K562 (cell line): ENCODE measurements around the gene TCF19. TPM values are rescaled to one million over a fixed set of nuclear protein-coding genes. Genes with fewer than 3 reads are reported as not detected.

Source experiments
- KDM2B ChIP-seq: fragments of 250-450 bp; sonication (Bioruptor Pico); IDR thresholded peaks from 2 replicates; pipeline ENCODE4 v1.8.0; 2021; ENCODE audit warnings: mild to moderate bottlenecking, moderate library complexity
- OTX1 ChIP-seq: fragments of 450-650 bp; formaldehyde crosslinking; IDR thresholded peaks from 2 replicates; pipeline ENCODE4 v1.4.0; 2022; ENCODE audit warnings: mild to moderate bottlenecking
- RB1 ChIP-seq: fragments of 450-650 bp; IDR thresholded peaks from 2 replicates; pipeline ENCODE4 v1.6.1; 2017; ENCODE audit warnings: low read depth, mild to moderate bottlenecking
- SAP30 ChIP-seq: fragments of 200-600 bp; sonication (generic); IDR thresholded peaks from 2 replicates; pipeline ENCODE4 v1.6.1; 2012; ENCODE audit warnings: borderline replicate concordance, low read depth, mild to moderate bottlenecking, moderate library complexity, low read length, control low read depth, inconsistent platforms; ENCODE audit not compliant: insufficient read depth, poor library complexity, severe bottlenecking
- SMARCE1 ChIP-seq: fragments of 450-650 bp; IDR thresholded peaks from 2 replicates; pipeline ENCODE4 v1.7.1; 2016; ENCODE audit warnings: mild to moderate bottlenecking
- SUPT5H ChIP-seq: fragments of 450-650 bp; IDR thresholded peaks from 2 replicates; pipeline ENCODE4 v1.6.1; 2016
- polyA plus RNA-seq, 8 experiments: library from polyadenylated mRNA; depleted of rRNA in 4 of 8; stranded (reverse) in 5 of 8; unstranded in 3 of 8; fragments of >200 nt; fragmentation: Nextera tagmentation in 2 of 8; fragmentation: Illumina TruSeq in 1 of 8; extraction: Ambion mirVana in 2 of 8; extraction: Trizol in 1 of 8; gene quantifications; 2 replicates each; pipeline versions ENCODE4 v1.2.1 to v1.2.3, GENCODE V29; 2011 to 2014; ENCODE audit warnings: inconsistent platforms in 1 of 8, missing spikeins in 1 of 8
- total RNA-seq, 7 experiments: library from RNA; depleted of rRNA in 6 of 7; stranded (reverse); fragments of >200 nt in 6 of 7; fragmentation: Illumina TruSeq in 2 of 7; extraction: Trizol in 2 of 7; gene quantifications; 2 replicates each; pipeline versions ENCODE4 v1.2.1 to v1.2.3, GENCODE V29; 2011 to 2021; ENCODE audit warnings: low replicate concordance in 1 of 7
- TF ChIP-seq, protein P1 (sequence below): fragments of 450-650 bp; formaldehyde crosslinking; conservative IDR thresholded peaks from 2 replicates; pipeline ENCODE4 v1.4.0; 2022; ENCODE audit warnings: mild to moderate bottlenecking, missing genetic modification characterization
- TF ChIP-seq, protein P2 (sequence below), 2 experiments: IDR thresholded peaks; 2 replicates each; pipeline ENCODE4 v1.6.1; 2012; ENCODE audit warnings: improper control_type of control experiment in 2 of 2, low read depth in 2 of 2, low read length in 2 of 2, borderline replicate concordance in 1 of 2
- TF ChIP-seq, protein P3 (sequence below): sonication (generic); formaldehyde crosslinking; IDR thresholded peaks from 2 replicates; pipeline ENCODE4 v1.8.0; 2022; ENCODE audit warnings: mild to moderate bottlenecking, missing genetic modification reagents

TCF19 gene
- total and polyA plus RNA-seq, 9 of the 15 experiments (the other 6 are each of a cell fraction or from before 2014, with no cell fraction given): 4.2 to 42.5 (median 25.7) TPM

DNA sequence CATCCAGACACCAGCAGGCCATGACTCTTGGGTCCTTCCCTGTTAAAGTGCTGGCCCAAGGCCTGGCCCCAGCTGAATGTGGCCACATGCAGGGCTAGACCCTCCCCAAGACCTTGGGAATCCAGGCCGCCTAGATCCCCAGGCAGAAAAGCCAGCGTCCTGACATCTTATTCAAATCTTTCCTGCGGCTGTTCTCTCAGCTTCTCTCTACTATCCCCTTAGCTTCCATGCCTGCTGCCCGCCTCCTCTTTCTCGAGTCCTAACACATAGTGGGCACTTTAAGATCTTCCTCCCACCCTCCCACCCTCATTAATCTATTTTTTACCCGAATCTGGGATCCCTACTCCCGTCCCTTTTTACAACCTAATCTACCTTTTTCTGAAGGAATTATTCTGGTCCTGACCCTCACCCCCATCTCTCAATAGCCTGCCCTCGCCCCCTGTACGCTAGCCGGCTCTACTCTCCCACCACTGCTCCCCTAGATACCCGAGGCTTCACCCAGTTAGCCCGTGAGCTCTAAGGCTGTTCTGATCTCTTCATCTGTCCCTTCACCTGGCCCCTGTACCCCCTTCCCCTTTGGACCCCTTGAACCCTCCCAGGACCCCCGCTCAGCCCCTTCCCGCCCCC lies 763 bp upstream of the TCF19 start, which contains the start of gene CCHCR1 (continued):
- TF ChIP-seq, protein P1, sequence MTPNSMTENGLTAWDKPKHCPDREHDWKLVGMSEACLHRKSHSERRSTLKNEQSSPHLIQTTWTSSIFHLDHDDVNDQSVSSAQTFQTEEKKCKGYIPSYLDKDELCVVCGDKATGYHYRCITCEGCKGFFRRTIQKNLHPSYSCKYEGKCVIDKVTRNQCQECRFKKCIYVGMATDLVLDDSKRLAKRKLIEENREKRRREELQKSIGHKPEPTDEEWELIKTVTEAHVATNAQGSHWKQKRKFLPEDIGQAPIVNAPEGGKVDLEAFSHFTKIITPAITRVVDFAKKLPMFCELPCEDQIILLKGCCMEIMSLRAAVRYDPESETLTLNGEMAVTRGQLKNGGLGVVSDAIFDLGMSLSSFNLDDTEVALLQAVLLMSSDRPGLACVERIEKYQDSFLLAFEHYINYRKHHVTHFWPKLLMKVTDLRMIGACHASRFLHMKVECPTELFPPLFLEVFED: 0 out of 2 replicates have a peak, but pooled peaks have one; percentile 63
- TF ChIP-seq SAP30 (no peak), RB1 (no peak), KDM2B (no peak), OTX1 (CRISPR knock-in tag) (0 out of 2 replicates have a peak, but pooled peaks have one; percentile 71), SUPT5H (peak; percentile 78), SMARCE1 (peak; percentile 32)
- TF ChIP-seq, protein P2, sequence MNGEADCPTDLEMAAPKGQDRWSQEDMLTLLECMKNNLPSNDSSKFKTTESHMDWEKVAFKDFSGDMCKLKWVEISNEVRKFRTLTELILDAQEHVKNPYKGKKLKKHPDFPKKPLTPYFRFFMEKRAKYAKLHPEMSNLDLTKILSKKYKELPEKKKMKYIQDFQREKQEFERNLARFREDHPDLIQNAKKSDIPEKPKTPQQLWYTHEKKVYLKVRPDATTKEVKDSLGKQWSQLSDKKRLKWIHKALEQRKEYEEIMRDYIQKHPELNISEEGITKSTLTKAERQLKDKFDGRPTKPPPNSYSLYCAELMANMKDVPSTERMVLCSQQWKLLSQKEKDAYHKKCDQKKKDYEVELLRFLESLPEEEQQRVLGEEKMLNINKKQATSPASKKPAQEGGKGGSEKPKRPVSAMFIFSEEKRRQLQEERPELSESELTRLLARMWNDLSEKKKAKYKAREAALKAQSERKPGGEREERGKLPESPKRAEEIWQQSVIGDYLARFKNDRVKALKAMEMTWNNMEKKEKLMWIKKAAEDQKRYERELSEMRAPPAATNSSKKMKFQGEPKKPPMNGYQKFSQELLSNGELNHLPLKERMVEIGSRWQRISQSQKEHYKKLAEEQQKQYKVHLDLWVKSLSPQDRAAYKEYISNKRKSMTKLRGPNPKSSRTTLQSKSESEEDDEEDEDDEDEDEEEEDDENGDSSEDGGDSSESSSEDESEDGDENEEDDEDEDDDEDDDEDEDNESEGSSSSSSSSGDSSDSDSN (IDR thresholded peaks at IDR 0.05; ENCODE audit: borderline replicate concordance in 1 of 2, low read depth in 2 of 2, low read length in 2 of 2): 0 out of 4 replicates have a peak, but pooled peaks of 1 of the 2 experiments have one; percentile 11
- TF ChIP-seq, protein P3, sequence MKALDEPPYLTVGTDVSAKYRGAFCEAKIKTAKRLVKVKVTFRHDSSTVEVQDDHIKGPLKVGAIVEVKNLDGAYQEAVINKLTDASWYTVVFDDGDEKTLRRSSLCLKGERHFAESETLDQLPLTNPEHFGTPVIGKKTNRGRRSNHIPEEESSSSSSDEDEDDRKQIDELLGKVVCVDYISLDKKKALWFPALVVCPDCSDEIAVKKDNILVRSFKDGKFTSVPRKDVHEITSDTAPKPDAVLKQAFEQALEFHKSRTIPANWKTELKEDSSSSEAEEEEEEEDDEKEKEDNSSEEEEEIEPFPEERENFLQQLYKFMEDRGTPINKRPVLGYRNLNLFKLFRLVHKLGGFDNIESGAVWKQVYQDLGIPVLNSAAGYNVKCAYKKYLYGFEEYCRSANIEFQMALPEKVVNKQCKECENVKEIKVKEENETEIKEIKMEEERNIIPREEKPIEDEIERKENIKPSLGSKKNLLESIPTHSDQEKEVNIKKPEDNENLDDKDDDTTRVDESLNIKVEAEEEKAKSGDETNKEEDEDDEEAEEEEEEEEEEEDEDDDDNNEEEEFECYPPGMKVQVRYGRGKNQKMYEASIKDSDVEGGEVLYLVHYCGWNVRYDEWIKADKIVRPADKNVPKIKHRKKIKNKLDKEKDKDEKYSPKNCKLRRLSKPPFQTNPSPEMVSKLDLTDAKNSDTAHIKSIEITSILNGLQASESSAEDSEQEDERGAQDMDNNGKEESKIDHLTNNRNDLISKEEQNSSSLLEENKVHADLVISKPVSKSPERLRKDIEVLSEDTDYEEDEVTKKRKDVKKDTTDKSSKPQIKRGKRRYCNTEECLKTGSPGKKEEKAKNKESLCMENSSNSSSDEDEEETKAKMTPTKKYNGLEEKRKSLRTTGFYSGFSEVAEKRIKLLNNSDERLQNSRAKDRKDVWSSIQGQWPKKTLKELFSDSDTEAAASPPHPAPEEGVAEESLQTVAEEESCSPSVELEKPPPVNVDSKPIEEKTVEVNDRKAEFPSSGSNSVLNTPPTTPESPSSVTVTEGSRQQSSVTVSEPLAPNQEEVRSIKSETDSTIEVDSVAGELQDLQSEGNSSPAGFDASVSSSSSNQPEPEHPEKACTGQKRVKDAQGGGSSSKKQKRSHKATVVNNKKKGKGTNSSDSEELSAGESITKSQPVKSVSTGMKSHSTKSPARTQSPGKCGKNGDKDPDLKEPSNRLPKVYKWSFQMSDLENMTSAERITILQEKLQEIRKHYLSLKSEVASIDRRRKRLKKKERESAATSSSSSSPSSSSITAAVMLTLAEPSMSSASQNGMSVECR (CRISPR knock-in tag): 0 out of 2 replicates have a peak, but pooled peaks have one; percentile 27
